ENCODE measurements around the gene TKTL1. TPM values are rescaled to one million over a fixed set of nuclear protein-coding genes. Genes with fewer than 3 reads are reported as not detected.

TKTL1 gene
- total and polyA plus RNA-seq, 2 of the 4 experiments (the other 2 are of a cell fraction), result not detected

- CTCF ChIA-PET, result interaction anchor here (1.3 kb wide), 1 partner anchor 9 kb away, joined by 4 read pairs; no protein-coding TSS in a partner anchor
- intact Hi-C loops (cut with micrococcal nuclease), result no loop called here
- Histone ChIP-seq H3K4me3 (ENCODE audit: insufficient read depth, low read depth, low read length) (peak overlapping the region; percentile 36), H3K79me1 (ENCODE audit: low read depth in 1 of 2, low read length in 2 of 2) (peaks cover 0 to 15% of the 10 kb centered on the region in 2 experiments; a peak in 2 of 4 replicates), H2BK5ac (ENCODE audit: low read depth, low read length, poor library complexity, severe bottlenecking) (peak overlapping the region; percentile 82), H3K36me3 (ENCODE audit: control insufficient read depth, insufficient read depth, low read length) (peaks cover 5% of the 10 kb centered on the region), H3K27ac (ENCODE audit: insufficient read depth, low read length) (peak overlapping the region; percentile 92), H3K9me3 (ENCODE audit: control insufficient read depth, insufficient read depth, low read length) (no peaks in the 10 kb centered on the region), H3K4ac (ENCODE audit: low read depth, low read length) (peak overlapping the region; percentile 74), H4K5ac (ENCODE audit: low read depth, low read length) (peak overlapping the region; percentile 73; the same call in 1 of the 2 replicates), H2BK15ac (ENCODE audit: low read depth, low read length) (0 out of 3 replicates have a peak overlapping the region, but pooled peaks have one; percentile 14), H3K9ac (ENCODE audit: low read depth, low read length) (peak overlapping the region; percentile 90), H3K27me3 (ENCODE audit: control insufficient read depth, insufficient read depth, low read length) (no peaks in the 10 kb centered on the region), H3K9me1 (ENCODE audit: insufficient read depth, low read length) (0 out of 2 replicates have a peak, but pooled peaks cover 5% of the 10 kb centered on the region), H2AK5ac (ENCODE audit: low read depth, low read length) (peak overlapping the region; percentile 78), H3K4me2 (ENCODE audit: low read depth, low read length) (peak overlapping the region; percentile 76; the same call in 1 of the 2 replicates), H2BK20ac (ENCODE audit: low read depth, low read length) (peak overlapping the region; percentile 25; the same call in 1 of the 2 replicates), H2AFZ (replicated peaks; ENCODE audit: low read length, poor library complexity) (peak overlapping the region; percentile 83), H3K18ac (ENCODE audit: low read depth, low read length) (no peak overlapping the region; the same call in 1 of the 2 replicates), H4K8ac (ENCODE audit: low read depth in 2 of 2, low read length in 2 of 2) (peak overlapping the region; percentile 45 to 88; a peak in 2 of 4 replicates), H3K23ac (ENCODE audit: low read depth, low read length) (0 out of 2 replicates have a peak overlapping the region, but pooled peaks have one; percentile 38), H2BK120ac (ENCODE audit: low read depth, low read length) (peak overlapping the region; percentile 74; the same call in 1 of the 2 replicates), H2AK9ac (replicated peaks; ENCODE audit: low read depth, low read length, poor library complexity) (peak overlapping the region; percentile 82), H3K4me1 (ENCODE audit: control insufficient read depth, insufficient read depth, low read length) (peaks cover 10% of the 10 kb centered on the region), H4K91ac (ENCODE audit: insufficient read depth, low read depth, low read length) (peak overlapping the region; percentile 91), H3K56ac (ENCODE audit: extremely low read depth, insufficient read depth, low read length) (peak overlapping the region; percentile 71), H3K14ac (replicated peaks; ENCODE audit: low read depth, low read length) (peak overlapping the region; percentile 72; the same call in 1 of the 2 replicates), H4K20me1 (ENCODE audit: insufficient read depth, low read length) (peaks cover 13% of the 10 kb centered on the region)
- in situ Hi-C loops (cut with MboI; ENCODE audit: low sequenced_read_pairs), result no loop called here
- dilution Hi-C loops (cut with HindIII; ENCODE audit: low sequenced_read_pairs, unreplicated experiment), result no loop called here
- ATAC-seq (ENCODE audit: low read depth) (no peak), DNase-seq (no peak)
- no TSS peak for BruUV-seq (replicated peaks)
- POLR2A ChIA-PET (ENCODE audit: unreplicated experiment), result interaction anchor here (2.6 kb wide), 1 partner anchor 22 kb away, joined by 8 read pairs; no protein-coding TSS in a partner anchor
- TF ChIP-seq MXI1 (IDR thresholded peaks at IDR 0.05; ENCODE audit: borderline replicate concordance, low read depth, low read length), result no peak
- TF ChIP-seq MAZ (IDR thresholded peaks at IDR 0.05; ENCODE audit: borderline replicate concordance, low read depth, low read length), result no peak
- 64% methylated on average over 3 of the region's 10 CpGs; no CpG with 5 or more reads in 1 of the 2 experiments for WGBS, 2 experiments (ENCODE audit: extremely low coverage in 2 of 2, insufficient read length in 1 of 2)
Measured at GRCh38 chrX:154375156-154375504, 79.5 kb downstream of the TKTL1 start.
